A204.1 (cell line): ENCODE measurements around the gene FADS3.

ENCODE experiments used
- FAIRE-seq: peaks from 2 replicates; lab custom pipeline; 2012; peaks lifted over from hg19 to GRCh38; lab: Jason Lieb, UNC

The FADS3 gene

GRCh38 chr11:61855939-61856680 lies 35.2 kb downstream of the FADS3 start:
- no peak for FAIRE-seq

DNA sequence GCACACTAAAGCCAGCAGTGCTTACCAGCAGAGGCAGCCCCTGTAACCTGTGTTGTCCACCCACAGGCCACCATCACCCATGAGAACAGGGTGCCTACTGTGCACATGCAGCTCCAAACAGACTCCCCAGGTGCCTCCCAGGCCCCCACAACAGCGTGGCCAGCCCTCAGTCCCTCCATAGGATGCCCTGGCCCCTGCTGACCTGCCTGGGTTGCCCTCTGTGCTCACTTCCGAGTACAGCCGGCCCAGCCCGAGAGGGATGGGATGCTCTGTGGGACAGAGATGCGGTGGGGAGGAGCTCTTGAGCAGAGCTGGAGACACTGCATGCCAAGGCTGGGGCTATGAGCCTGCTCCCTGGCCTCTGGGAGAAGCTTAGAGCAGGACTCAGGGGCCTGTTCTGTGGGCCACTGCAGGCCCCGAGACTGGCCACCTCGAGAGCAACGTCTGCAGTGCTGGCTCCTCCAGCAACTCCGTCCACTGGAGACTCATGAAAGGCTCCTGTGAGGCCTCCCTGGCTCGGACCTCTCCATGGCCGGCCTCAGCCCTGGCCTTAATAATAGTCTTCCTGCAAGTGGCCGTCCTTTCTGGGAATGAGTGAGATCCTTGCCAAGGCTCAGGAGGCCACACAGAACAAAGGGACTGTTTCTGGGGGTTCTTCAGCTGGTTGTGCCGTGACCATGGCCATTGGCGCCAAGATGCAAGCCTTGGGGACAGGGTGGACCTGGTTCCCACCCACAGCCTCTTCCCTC lies 36.2 kb downstream of the FADS3 start:
- no peak for FAIRE-seq

DNA sequence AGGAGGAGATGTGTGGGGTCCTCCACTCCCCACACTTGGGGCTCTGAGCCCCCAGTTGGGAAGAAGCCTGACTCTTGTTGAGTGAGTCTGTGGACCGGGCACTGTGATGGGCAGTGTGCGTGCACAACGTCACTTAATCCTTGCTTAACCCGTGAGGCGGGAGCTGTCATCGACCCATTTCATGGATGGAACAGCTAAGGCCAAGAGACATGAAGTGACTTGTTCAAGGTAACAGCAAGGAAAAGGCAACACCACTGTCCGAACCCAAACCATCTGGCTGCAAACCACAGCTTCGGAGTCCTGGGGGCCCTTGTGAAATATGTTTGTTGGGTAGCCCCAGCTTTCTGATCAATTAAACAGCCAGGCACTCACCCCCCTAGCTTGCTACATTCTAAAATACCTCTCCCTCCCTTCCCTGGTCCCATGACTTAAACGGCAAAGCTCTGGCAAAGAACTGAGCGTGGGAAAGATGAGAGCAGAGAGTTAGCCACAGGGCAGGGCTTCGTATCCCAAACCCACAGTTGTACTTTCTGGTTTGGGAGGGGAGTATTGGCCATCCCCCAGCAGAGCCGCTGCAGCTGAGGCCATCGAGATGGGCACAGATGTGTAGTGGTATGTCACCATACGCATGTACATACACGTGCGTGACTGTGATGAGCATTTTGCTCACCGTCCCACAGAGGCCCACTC lies 37.0 kb downstream of the FADS3 start:
- FAIRE-seq: no peak

GRCh38 chr11:61853698-61854169 lies 37.6 kb downstream of the FADS3 start:
- no peak for FAIRE-seq

DNA sequence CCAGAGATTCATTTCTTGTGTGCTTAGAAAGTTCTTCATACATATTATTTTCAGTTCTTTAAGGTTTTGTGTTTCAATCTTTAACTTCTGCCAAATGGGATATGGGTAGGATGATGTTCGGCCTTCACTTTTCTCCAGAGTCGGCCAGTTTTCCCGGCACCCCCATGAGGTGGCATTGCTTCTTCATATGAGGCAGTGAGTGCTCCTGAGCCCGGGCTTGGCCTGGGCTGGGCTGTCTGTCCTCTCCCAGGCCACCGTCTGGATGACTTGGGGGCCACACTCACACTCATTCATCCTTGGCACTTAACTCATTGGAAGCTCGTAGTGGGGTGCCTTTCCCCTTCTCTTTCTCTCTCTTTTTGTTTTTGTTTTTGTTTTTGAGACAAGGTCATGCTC lies 39.4 kb downstream of the FADS3 start:
- FAIRE-seq: no peak

GRCh38 chr11:61851113-61851899 lies 40.0 kb downstream of the FADS3 start:
- no peak for FAIRE-seq

- no peak for FAIRE-seq
These were observed 40.7 kb downstream of the FADS3 start for GRCh38 chr11:61850687-61851086.

DNA sequence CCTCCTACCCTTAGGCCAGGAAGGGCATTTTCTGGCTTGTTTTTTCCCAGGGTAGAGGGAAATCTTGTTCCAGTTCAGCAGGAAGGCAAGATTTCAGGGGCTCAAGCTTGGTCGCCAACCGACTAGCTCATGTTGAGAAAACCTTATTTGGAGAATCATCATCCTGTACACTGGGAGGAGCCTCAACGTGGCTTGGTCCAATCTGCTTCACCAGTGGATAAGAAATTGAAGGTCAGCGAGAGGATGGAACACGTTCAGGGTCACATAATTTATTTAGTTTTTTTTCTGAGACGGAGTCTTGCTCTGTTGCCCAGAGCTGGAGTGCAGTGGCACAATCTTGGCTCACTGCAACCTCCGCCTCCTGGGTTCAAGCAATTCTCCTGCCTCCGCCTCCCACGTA lies 42.7 kb downstream of the FADS3 start:
- no peak for FAIRE-seq

- no peak for FAIRE-seq
These were observed 43.3 kb downstream of the FADS3 start for GRCh38 chr11:61847914-61848581.

DNA sequence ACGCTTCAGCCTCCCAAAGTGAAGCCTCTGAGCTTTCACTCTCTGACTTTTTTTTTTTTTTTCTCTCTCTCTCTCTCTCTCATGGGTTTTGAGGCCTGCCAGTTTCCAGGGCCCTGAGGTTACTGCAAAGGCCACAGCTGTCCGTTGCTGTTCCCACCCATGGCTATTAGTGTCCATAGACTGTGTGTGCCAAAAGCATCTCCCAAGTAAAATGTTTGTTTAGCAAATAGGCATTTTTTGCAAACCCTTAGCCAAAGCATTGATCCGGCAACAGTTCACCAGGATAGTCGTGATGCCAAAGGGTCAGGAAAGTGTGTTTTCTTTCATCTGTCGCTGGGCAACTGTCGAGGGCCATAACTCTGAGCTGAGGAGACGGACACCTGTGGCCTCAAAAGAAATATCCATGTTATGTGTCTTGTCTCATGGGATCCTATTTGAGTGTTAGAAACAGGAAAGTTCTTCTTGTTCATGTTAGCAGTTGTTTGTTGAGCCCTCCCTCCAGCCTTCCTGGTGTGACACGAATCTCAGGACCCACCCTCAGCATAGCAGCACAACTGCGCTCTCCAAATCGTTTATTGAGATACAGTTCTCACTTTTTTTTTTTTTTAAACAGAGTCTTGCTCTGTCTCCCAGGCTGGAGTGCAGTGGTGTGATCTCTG lies 44.9 kb downstream of the FADS3 start:
- FAIRE-seq: no peak

DNA sequence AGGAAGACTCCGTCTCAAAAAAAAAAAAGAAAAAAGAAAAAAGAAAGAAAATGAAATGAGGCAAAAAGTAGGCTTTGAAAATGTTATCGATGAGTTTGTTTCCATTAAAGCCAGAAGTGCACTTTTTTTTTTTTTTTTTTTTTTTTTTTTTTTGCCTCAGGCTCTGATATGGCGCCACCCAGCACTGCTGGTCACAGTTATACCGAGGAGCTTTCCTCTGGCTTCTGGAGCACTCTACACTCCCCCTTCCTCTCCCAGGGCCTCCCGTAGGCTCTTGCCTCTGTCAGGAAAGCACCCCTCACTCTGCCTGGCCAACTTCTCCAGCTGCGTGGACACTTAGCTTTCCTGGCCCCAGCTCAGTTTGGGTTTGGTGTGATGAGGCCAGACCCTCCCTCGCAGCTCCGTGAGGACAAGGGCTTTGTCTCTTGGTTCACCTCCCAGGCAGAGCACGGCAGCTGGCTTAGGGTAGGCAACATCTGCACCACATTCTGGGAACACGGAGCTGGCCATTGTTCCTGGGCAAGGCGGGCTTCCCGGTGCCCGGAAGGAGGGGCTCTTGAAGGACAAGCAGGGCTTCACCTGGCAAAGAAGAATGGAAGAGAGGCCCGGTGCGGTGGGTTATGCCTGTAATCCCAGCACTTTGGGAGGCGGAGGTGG lies 46.3 kb downstream of the FADS3 start:
- no peak for FAIRE-seq

GRCh38 chr11:61842528-61842820 lies 48.9 kb downstream of the FADS3 start:
- no peak for FAIRE-seq

DNA sequence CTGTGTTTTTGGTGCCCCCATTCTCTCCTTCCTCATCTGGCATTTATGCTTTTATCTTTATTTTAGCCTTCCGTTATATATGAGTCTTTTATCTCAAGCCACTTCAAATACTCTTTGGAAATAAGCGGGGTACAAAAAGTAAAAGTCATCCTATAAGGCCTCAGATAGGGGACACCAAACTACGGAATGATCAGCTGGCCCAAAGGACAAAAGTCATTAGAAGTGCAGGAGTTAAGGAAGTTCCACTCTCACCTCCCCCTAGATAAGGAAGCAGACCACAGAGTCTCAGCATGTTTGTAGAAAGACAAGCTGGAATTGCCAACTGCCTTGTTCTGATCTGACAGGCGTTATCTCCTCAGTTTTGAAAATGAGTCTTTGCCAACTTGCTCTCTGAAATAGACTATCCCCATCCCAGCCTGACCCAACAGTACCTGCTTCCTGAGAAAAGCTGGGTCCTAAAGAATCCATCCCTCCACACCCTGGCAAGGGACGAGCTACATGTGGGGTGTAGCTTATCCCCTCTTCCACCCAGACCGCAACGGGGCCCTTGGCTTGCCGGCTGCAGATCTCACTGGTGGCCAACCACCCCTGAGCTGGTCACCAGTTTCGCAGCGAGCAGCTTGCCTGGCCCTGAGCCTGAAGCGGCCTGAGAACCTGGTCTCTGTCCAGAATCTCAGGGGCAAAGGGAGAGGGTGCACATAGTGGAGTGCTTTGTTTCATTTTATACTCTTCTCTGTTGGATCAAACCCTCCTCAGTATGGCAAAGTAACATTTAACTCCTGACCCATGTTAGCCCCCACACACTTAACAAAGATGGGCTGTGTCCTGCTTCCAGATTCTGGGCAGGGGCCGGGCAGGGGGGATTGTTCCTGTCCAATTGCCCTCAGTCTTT lies 49.5 kb downstream of the FADS3 start:
- no peak for FAIRE-seq

DNA sequence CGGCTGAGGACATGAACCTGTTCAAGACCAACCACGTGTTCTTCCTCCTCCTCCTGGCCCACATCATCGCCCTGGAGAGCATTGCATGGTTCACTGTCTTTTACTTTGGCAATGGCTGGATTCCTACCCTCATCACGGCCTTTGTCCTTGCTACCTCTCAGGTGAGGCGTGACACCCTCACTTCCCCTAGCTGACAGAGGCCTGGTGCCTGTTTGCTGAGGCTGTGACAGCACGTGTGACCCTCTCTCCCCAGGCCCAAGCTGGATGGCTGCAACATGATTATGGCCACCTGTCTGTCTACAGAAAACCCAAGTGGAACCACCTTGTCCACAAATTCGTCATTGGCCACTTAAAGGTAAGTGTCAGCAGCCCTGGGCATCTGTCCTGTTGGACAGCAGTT lies 51.0 kb downstream of the FADS3 start:
- no peak for FAIRE-seq

- FAIRE-seq: no peak
These were observed 51.6 kb downstream of the FADS3 start for GRCh38 chr11:61839742-61840141.

- no peak for FAIRE-seq
These were observed 52.4 kb downstream of the FADS3 start for GRCh38 chr11:61838921-61839320.

DNA sequence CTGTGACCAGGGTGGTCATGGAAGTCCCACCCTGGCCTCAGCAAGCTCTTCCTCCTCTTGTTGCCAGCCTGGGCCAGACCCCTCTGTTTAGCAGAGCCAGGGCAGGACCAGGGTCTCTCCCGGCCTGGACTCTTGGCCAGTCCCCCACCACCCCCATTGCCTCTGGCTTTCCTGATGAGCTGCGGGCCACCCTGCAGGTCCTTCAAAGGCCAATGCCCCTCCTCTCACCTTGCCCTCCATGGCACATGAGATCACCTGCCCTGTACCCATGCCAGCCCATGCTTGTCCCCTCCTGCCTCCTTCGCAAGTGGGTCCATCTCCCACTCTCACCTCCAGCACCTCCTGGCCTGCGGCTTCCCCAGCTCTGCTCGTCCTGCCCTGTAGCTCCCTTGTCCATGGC lies 52.8 kb downstream of the FADS3 start:
- FAIRE-seq: no peak

DNA sequence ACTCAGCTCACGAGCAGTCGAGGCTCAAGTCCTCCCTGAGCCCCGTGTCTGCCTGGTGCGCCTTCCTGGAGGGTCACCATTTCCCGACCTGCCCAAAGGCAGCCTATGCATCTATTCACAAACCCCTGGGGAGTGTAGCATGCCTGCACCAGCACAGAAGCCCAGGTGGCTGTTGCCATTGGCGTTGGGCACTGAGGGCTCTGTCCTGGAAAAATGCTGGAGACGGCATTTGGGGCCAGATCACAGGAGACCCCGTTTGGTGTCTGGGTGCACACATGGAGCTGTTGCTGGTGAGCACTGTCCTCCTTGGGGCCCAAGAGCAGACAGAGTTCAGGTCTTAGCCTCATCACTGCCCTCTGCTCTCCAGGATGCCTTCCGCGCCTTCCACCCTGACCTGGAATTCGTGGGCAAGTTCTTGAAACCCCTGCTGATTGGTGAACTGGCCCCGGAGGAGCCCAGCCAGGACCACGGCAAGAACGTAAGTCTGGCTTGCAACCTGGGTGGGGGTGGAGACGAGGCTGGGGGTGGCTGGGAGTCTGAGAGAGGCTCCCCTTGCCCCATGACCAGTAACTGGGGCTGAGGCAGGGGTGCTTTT lies 53.8 kb downstream of the FADS3 start:
- no peak for FAIRE-seq

DNA sequence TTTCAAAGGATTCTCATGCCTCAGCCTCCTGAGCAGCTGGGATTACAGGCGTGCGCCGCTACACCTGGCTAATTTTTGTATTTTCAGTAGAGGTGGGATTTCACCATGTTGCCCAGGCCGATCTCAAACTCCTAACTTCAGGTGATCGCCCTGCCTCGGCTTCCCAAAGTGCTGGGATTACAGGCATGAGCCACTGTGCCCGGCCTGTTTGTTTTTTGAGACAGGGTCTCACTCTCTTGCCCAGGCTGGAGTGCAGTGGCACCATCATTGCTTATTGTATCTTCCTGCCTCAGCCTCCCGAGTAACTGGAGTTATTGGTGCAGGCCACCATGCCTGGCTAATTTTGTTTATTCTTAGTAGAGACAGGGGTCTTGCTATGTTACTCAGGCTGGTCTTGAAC lies 55.2 kb downstream of the FADS3 start:
- no peak for FAIRE-seq
